Ascending aorta (tissue), 2 donors: Measurements from ENCODE around the gene CHEK1. TPM values are rescaled to one million over a fixed set of nuclear protein-coding genes. Genes with fewer than 3 reads are reported as not detected.
A peak's percentile ranks its signal among the peaks of the same experiment; 100 is the strongest.

ENCODE experiments used
- DNase-seq, 2 donors: peaks; one replicate each; pipeline ENCODE4 v3.0.0-alpha.2; 2019; ENCODE audit warnings: low spot score in 2 of 2
- H3K27ac ChIP-seq, 2 donors: fragments of 200-600 bp; sonication (generic); one replicate each; pipeline ENCODE4 v1.5.1; 2016 to 2017; ENCODE audit warnings: mild to moderate bottlenecking in 1 of 2
- H3K27me3 ChIP-seq: fragments of 200-600 bp; sonication (generic); one replicate; pipeline ENCODE4 v1.5.1; 2017
- H3K36me3 ChIP-seq, 2 donors: fragments of 200-600 bp; sonication (generic); one replicate each; pipeline ENCODE4 v1.5.1; 2016
- H3K4me1 ChIP-seq, 2 donors: fragments of 200-600 bp; sonication (generic); one replicate each; pipeline ENCODE4 v1.5.1; 2016 to 2017; ENCODE audit warnings: mild to moderate bottlenecking in 1 of 2
- H3K4me3 ChIP-seq, 2 donors: fragments of 200-600 bp; sonication (generic); one replicate each; pipeline ENCODE4 v1.5.1; 2016 to 2017; ENCODE audit warnings: mild to moderate bottlenecking in 1 of 2
- H3K9me3 ChIP-seq, 2 donors: fragments of 200-600 bp; sonication (generic); one replicate each; pipeline ENCODE4 v1.5.1; 2016
- CTCF ChIP-seq, 3 experiments: fragments of 200-600 bp in 2 of 3; fragments of 450-650 bp in 1 of 3; sonication (generic) in 2 of 3; IDR thresholded peaks; one replicate each; pipeline ENCODE4 v1.5.1; 2016 to 2019; ENCODE audit warnings: antibody characterized with exemption in 3 of 3, mild to moderate bottlenecking in 1 of 3, moderate library complexity in 1 of 3
- intact Hi-C: fragments of 100-400 bp; cut with DNase I; formaldehyde crosslinking; loops from one replicate; pipeline ENCODE4 v1.15.1; 2023
- total RNA-seq: library from RNA; depleted of rRNA; stranded (reverse); fragments of >200 nt; gene quantifications from one replicate; pipeline ENCODE4 v1.1.0, GENCODE V29; 2016

The CHEK1 gene
- total RNA-seq, 1 donor from 2014 or later = 0.21 TPM

- intact Hi-C loops = loop anchor here (5.0 to 10.0 kb wide), 5 partner anchors 309 to 1478 kb away; partner anchors contain the start of genes CCDC15, DDX25, PKNOX2 and PUS3
- peaks cover 7 to 13% of the 10 kb centered on the region in 2 donors for H3K4me1 ChIP-seq
These were observed 31.7 kb upstream of the CHEK1 start for GRCh38 chr11:125593114-125593820.

GRCh38 chr11:125594958-125595357, 30.0 kb upstream of the CHEK1 start:
- Histone ChIP-seq H3K9me3 (no peaks in the 10 kb centered on the region), H3K27ac (no peak overlapping the region), H3K36me3 (peaks cover 23% of the 10 kb centered on the region in 2 donors), H3K4me3 (no peak overlapping the region), H3K4me1 (peaks cover 7 to 13% of the 10 kb centered on the region in 2 donors), H3K27me3 (no peaks in the 10 kb centered on the region)
- no peak for DNase-seq
- intact Hi-C loops = loop anchor here (5.0 to 10.0 kb wide), 5 partner anchors 307 to 1480 kb away; partner anchors contain the start of genes CCDC15, DDX25, PKNOX2 and PUS3
- no peak for TF ChIP-seq CTCF (IDR thresholded peaks at IDR 0.05)

More at GRCh38 chr11:125593114-125593820, 31.7 kb upstream of the CHEK1 start:
- Histone ChIP-seq H3K4me3 (peak overlapping the region; percentile 82 to 99), H3K27me3 (no peaks in the 10 kb centered on the region), H3K36me3 (peaks cover 7 to 8% of the 10 kb centered on the region in 2 donors), H3K27ac (peak overlapping the region; percentile 72 to 86), H3K9me3 (no peaks in the 10 kb centered on the region)
- DNase-seq = no peak
- TF ChIP-seq CTCF (IDR thresholded peaks at IDR 0.05) = no peak

GRCh38 chr11:125600663-125601062, 24.3 kb upstream of the CHEK1 start:
- Histone ChIP-seq H3K27me3 (no peaks in the 10 kb centered on the region), H3K4me3 (no peak overlapping the region), H3K27ac (no peak overlapping the region), H3K9me3 (no peaks in the 10 kb centered on the region), H3K36me3 (peaks cover 64 to 79% of the 10 kb centered on the region in 2 donors), H3K4me1 (peaks cover 0 to 6% of the 10 kb centered on the region in 2 donors)
- TF ChIP-seq CTCF (IDR thresholded peaks at IDR 0.05) = no peak
- intact Hi-C loops = no loop called here
- no peak for DNase-seq

GRCh38 chr11:125603207-125603606, 21.8 kb upstream of the CHEK1 start:
- H3K36me3 ChIP-seq = peaks cover 82 to 99% of the 10 kb centered on the region in 2 donors
- no peak for TF ChIP-seq CTCF (IDR thresholded peaks at IDR 0.05)
- peak overlapping the region in 1 of 2 donors; percentile 14 for H3K27ac ChIP-seq
- H3K27me3 ChIP-seq = no peaks in the 10 kb centered on the region
- no peak overlapping the region for H3K4me3 ChIP-seq
- intact Hi-C loops = no loop called here
- DNase-seq = no peak
- H3K9me3 ChIP-seq = no peaks in the 10 kb centered on the region
- H3K4me1 ChIP-seq = peaks cover 0 to 6% of the 10 kb centered on the region in 2 donors

- no peak for TF ChIP-seq CTCF (IDR thresholded peaks at IDR 0.05)
- Histone ChIP-seq H3K27ac (no peak overlapping the region), H3K36me3 (peaks cover 82 to 99% of the 10 kb centered on the region in 2 donors), H3K4me1 (peaks cover 0 to 6% of the 10 kb centered on the region in 2 donors), H3K4me3 (no peak overlapping the region), H3K9me3 (no peaks in the 10 kb centered on the region), H3K27me3 (no peaks in the 10 kb centered on the region)
- DNase-seq = no peak
- intact Hi-C loops = no loop called here
These were observed 19.5 kb upstream of the CHEK1 start for GRCh38 chr11:125605417-125605816.
